SK-N-SH treated with all-trans-retinoic acid at 6 μM for 48 hours (cell line): ENCODE measurements around the gene LIN9.
"Not testable (repeated sequence)": the region's sequence is repeated elsewhere in the genome, so short reads cannot be mapped to it uniquely, and the experiment has no call there.

ENCODE experiments used
- ATAC-seq: fragments of 200-7000 bp; cut with Tn5 transposase; 3 replicates; pipeline ENCODE4 v1.9.1; 2020; ENCODE audit warnings: mild to moderate bottlenecking, moderate library complexity
- ARNTL ChIP-seq: fragments of 450-650 bp; formaldehyde crosslinking; IDR thresholded peaks from 2 replicates; pipeline ENCODE4 v1.5.0; 2020; ENCODE audit warnings: low read depth, mild to moderate bottlenecking, moderate library complexity, borderline replicate concordance
- BACH2 ChIP-seq: fragments of 250-450 bp; sonication (Bioruptor Pico); IDR thresholded peaks from 2 replicates; pipeline ENCODE4 v1.9.0; 2021; ENCODE audit warnings: mild to moderate bottlenecking, borderline replicate concordance
- ESRRG ChIP-seq: fragments of 250-450 bp; sonication (Bioruptor Pico); IDR thresholded peaks from 2 replicates; pipeline ENCODE4 v1.6.1; 2021; ENCODE audit warnings: mild to moderate bottlenecking
- ISL1 ChIP-seq: fragments of 250-450 bp; sonication (Bioruptor Pico); IDR thresholded peaks from 2 replicates; pipeline ENCODE4 v2.1.2; 2022; ENCODE audit warnings: mild to moderate bottlenecking, moderate library complexity
- OSR1 ChIP-seq: fragments of 250-450 bp; sonication (Bioruptor Pico); IDR thresholded peaks from 2 replicates; pipeline ENCODE4 v1.8.0; 2022; ENCODE audit warnings: moderate library complexity, mild to moderate bottlenecking, inconsistent platforms
- PATZ1 ChIP-seq: fragments of 250-450 bp; sonication (Bioruptor Pico); IDR thresholded peaks from 2 replicates; pipeline ENCODE4 v1.8.0; 2020; ENCODE audit warnings: mild to moderate bottlenecking, moderate library complexity, borderline replicate concordance
- PPARA ChIP-seq: fragments of 250-450 bp; sonication (Bioruptor Pico); IDR thresholded peaks from 2 replicates; pipeline ENCODE4 v1.5.0; 2020; ENCODE audit warnings: mild to moderate bottlenecking, borderline replicate concordance
- RARB ChIP-seq: fragments of 250-450 bp; sonication (Bioruptor Pico); IDR thresholded peaks from 2 replicates; pipeline ENCODE4 v1.8.0; 2021; ENCODE audit warnings: mild to moderate bottlenecking, moderate library complexity
- SNAI2 ChIP-seq: fragments of 250-450 bp; sonication (Bioruptor Pico); IDR thresholded peaks from 2 replicates; pipeline ENCODE4 v1.5.0; 2020; ENCODE audit warnings: mild to moderate bottlenecking, moderate library complexity
- TOX ChIP-seq: fragments of 250-450 bp; sonication (Bioruptor Pico); IDR thresholded peaks from 2 replicates; pipeline ENCODE4 v1.8.0; 2021; ENCODE audit warnings: mild to moderate bottlenecking, moderate library complexity, borderline replicate concordance
- ZC3H10 ChIP-seq: fragments of 250-450 bp; sonication (Bioruptor Pico); IDR thresholded peaks from 2 replicates; pipeline ENCODE4 v1.5.1; 2021; ENCODE audit warnings: mild to moderate bottlenecking, moderate library complexity
- ZFP3 ChIP-seq: fragments of 250-450 bp; sonication (Bioruptor Pico); IDR thresholded peaks from 2 replicates; pipeline ENCODE4 v1.5.0; 2020; ENCODE audit warnings: mild to moderate bottlenecking, moderate library complexity
- ZFP30 ChIP-seq: fragments of 450-650 bp; formaldehyde crosslinking; IDR thresholded peaks from 2 replicates; pipeline ENCODE4 v1.5.0; 2022; ENCODE audit warnings: mild to moderate bottlenecking, moderate library complexity
- ZNF70 ChIP-seq: fragments of 450-650 bp; formaldehyde crosslinking; IDR thresholded peaks from 2 replicates; pipeline ENCODE4 v1.5.0; 2020; ENCODE audit warnings: mild to moderate bottlenecking, moderate library complexity
- ZNF8 ChIP-seq: fragments of 450-650 bp; formaldehyde crosslinking; IDR thresholded peaks from 2 replicates; pipeline ENCODE4 v1.5.0; 2020; ENCODE audit warnings: mild to moderate bottlenecking, moderate library complexity
- TF ChIP-seq, protein P1 (sequence below): fragments of 250-450 bp; sonication (Bioruptor Pico); IDR thresholded peaks from 2 replicates; pipeline ENCODE4 v1.8.0; 2021; ENCODE audit warnings: low read depth, mild to moderate bottlenecking, moderate library complexity, borderline replicate concordance
- TF ChIP-seq, protein P2 (sequence below): fragments of 250-450 bp; sonication (Bioruptor Pico); IDR thresholded peaks from 2 replicates; pipeline ENCODE4 v1.5.1; 2020; ENCODE audit warnings: low read depth, mild to moderate bottlenecking, moderate library complexity
- TF ChIP-seq, protein P3 (sequence below): fragments of 250-450 bp; sonication (Bioruptor Pico); IDR thresholded peaks from 2 replicates; pipeline ENCODE4 v1.5.0; 2020; ENCODE audit warnings: mild to moderate bottlenecking, moderate library complexity

LIN9 gene

GRCh38 chr1:226276987-226277386, 32.0 kb downstream of the LIN9 start:
- TF ChIP-seq PPARA (CRISPR knock-in tag): no peak
- TF ChIP-seq BACH2 (CRISPR knock-in tag): no peak
- TF ChIP-seq TOX (CRISPR knock-in tag): no peak
- TF ChIP-seq ARNTL: no peak
- TF ChIP-seq ISL1 (CRISPR knock-in tag): no peak
- TF ChIP-seq, all 23 proteins: peak for 0
- ATAC-seq: no peak

DNA sequence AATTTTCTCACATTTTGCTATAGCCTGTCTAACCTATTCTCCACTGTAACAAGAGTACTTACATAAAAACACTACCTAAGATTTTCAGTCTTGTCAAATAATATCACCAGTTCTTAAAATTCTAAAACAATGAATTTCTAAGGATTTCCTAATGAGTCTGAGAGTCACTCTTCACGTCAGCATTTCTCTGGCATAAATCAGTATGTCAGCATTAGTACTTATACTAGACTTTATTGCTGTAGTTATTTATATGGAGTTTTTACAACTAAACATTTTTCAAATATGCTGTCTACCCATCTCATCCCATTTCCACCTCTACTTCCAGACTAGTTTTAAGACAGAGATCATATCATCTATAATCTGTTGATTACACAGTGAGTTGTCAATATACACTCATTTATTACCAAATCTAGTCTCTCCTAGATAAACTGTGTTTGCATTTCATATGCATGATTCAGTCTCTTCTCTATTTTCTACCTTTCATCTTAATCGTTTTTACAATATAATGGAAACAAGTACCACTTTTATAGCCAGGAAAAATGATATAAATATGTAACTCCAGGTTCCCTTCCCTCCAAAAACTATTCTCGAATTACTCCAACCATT, 32.8 kb downstream of the LIN9 start:
- TF ChIP-seq ZFP3 (CRISPR knock-in tag) (no peak), OSR1 (CRISPR knock-in tag) (no peak), ESRRG (CRISPR knock-in tag) (no peak), ZFP30 (no peak), ZNF8 (CRISPR knock-in tag) (no peak), ZC3H10 (CRISPR knock-in tag) (no peak), ISL1 (CRISPR knock-in tag) (no peak), SNAI2 (CRISPR knock-in tag) (no peak), PATZ1 (CRISPR knock-in tag) (no peak), RARB (CRISPR knock-in tag) (no peak)
- TF ChIP-seq, protein P1, sequence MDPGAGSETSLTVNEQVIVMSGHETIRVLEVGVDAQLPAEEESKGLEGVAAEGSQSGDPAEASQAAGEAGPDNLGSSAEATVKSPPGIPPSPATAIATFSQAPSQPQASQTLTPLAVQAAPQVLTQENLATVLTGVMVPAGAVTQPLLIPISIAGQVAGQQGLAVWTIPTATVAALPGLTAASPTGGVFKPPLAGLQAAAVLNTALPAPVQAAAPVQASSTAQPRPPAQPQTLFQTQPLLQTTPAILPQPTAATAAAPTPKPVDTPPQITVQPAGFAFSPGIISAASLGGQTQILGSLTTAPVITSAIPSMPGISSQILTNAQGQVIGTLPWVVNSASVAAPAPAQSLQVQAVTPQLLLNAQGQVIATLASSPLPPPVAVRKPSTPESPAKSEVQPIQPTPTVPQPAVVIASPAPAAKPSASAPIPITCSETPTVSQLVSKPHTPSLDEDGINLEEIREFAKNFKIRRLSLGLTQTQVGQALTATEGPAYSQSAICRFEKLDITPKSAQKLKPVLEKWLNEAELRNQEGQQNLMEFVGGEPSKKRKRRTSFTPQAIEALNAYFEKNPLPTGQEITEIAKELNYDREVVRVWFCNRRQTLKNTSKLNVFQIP (CRISPR knock-in tag): no peak
- TF ChIP-seq, protein P2, sequence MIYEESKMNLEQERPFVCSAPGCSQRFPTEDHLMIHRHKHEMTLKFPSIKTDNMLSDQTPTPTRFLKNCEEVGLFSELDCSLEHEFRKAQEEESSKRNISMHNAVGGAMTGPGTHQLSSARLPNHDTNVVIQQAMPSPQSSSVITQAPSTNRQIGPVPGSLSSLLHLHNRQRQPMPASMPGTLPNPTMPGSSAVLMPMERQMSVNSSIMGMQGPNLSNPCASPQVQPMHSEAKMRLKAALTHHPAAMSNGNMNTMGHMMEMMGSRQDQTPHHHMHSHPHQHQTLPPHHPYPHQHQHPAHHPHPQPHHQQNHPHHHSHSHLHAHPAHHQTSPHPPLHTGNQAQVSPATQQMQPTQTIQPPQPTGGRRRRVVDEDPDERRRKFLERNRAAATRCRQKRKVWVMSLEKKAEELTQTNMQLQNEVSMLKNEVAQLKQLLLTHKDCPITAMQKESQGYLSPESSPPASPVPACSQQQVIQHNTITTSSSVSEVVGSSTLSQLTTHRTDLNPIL (CRISPR knock-in tag): no peak
- ATAC-seq: no peak

DNA sequence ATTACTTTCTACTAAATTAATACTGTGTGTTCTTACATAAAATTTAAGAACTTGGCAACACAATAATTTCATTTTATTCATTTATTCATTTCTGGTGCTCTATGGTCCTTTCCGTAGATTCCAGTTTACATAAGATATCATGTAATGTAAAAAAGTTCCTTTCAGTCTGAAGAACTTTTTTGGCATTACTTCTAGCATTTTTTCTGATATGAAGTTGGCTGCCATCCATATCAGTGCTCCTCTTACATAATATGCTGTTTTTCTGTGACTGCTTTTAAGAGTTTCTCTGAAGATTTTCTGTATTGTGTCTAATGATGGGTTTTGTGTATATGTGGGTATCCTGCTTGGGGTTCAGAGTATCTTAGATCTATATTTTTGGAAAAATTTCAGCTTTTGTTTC, 34.8 kb downstream of the LIN9 start:
- TF ChIP-seq ESRRG (CRISPR knock-in tag) (no peak), SNAI2 (CRISPR knock-in tag) (no peak), RARB (CRISPR knock-in tag) (no peak), ZFP30 (no peak), ZNF70 (CRISPR knock-in tag) (no peak)
- TF ChIP-seq, protein P1 (CRISPR knock-in tag): no peak
- TF ChIP-seq, protein P3, sequence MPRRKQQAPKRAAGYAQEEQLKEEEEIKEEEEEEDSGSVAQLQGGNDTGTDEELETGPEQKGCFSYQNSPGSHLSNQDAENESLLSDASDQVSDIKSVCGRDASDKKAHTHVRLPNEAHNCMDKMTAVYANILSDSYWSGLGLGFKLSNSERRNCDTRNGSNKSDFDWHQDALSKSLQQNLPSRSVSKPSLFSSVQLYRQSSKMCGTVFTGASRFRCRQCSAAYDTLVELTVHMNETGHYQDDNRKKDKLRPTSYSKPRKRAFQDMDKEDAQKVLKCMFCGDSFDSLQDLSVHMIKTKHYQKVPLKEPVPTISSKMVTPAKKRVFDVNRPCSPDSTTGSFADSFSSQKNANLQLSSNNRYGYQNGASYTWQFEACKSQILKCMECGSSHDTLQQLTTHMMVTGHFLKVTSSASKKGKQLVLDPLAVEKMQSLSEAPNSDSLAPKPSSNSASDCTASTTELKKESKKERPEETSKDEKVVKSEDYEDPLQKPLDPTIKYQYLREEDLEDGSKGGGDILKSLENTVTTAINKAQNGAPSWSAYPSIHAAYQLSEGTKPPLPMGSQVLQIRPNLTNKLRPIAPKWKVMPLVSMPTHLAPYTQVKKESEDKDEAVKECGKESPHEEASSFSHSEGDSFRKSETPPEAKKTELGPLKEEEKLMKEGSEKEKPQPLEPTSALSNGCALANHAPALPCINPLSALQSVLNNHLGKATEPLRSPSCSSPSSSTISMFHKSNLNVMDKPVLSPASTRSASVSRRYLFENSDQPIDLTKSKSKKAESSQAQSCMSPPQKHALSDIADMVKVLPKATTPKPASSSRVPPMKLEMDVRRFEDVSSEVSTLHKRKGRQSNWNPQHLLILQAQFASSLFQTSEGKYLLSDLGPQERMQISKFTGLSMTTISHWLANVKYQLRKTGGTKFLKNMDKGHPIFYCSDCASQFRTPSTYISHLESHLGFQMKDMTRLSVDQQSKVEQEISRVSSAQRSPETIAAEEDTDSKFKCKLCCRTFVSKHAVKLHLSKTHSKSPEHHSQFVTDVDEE (CRISPR knock-in tag): no peak
- ATAC-seq: no peak

DNA sequence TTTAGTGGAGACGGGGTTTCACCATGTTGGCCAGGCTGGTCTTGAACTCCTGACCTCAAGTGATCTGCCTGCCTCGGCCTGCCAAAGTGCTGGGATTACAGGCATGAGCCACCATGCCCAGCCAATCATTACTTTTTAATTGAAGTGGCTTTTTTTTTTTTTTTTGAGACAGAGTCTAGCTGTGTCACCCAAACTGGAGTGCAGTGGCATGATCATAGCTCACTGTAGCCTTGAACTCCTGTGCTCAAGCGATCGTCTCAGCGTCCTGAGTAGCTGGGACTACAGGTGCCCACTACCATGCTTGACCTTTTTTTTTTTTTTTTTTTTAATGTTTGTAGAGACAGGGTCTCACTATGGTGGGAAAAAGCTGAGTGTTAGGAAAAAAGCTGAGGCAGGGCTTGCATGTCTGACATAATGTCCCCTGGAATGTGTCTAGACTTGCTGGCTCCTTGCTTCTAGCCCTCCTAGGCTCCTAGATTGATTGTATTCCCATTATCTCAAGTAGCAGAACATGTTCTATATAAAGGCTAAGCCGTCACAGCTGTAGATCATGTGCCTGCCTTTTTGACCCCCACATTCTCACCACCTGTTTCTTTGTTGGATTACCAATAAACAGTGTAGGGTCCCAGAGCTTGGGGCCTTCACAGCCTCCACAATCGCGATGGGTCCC, 36.6 kb downstream of the LIN9 start:
- ATAC-seq: not testable (repeated sequence)
